C4-2B (cell line): ENCODE measurements around the gene TPPP.

Experiments used
- H3K27ac ChIP-seq: fragments of 450-650 bp; 2 replicates; pipeline ENCODE4 v1.5.1; 2017
- ZFX ChIP-seq: fragments of 450-650 bp; IDR thresholded peaks from 2 replicates; pipeline ENCODE4 v1.6.1; 2017
- TF ChIP-seq, protein P1 (sequence below): fragments of 450-650 bp; conservative IDR thresholded peaks from 2 replicates; pipeline ENCODE4 v1.5.1; 2017; ENCODE audit warnings: mild to moderate bottlenecking

TPPP gene

DNA sequence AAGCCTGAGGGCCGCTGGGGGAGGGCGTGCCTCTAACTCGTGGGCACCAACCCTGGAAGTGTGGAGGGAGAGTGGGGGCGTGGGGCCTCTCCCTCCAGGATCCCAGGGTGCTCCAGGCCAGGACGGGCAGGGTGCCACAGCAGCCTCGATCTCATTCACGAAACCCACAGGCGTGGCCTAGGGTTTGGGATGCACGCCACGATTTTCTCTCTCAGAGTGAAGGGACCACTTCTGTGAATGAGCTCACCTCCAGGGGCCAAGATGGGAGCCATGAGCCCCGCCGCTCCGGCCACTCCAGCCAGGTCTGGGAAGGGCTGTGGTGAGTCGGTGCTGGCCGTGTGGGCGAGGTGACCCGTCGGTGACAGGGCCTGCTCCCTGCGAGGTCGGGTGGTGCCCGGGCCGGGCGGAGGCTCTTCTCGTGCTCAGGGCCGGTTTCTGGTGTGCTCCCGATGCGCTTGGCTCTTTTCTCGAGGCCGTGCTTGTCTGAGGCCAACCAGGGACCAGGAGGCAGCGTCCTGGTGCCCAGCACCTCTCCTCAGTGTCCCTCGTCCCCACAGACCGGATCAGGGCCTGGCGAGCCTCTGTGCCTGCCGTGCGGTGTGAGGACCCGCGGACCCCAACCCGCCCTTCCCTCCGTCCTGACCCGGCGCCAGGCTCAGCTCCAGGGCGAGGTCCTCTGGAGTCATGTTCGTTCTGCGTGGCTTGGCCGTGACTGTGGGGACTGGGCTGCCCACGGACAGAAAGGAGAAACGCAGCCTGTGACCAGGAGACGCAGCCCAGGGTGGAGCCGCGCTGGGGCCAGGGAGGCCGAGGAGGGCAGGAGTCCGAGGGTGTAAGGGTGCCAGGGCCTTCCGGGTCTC lies 31.0 kb downstream of the TPPP start:
- H3K27ac ChIP-seq = no peak overlapping the region; the same call in 1 of the 2 replicates
- no peak for TF ChIP-seq ZFX
- TF ChIP-seq, protein P1, sequence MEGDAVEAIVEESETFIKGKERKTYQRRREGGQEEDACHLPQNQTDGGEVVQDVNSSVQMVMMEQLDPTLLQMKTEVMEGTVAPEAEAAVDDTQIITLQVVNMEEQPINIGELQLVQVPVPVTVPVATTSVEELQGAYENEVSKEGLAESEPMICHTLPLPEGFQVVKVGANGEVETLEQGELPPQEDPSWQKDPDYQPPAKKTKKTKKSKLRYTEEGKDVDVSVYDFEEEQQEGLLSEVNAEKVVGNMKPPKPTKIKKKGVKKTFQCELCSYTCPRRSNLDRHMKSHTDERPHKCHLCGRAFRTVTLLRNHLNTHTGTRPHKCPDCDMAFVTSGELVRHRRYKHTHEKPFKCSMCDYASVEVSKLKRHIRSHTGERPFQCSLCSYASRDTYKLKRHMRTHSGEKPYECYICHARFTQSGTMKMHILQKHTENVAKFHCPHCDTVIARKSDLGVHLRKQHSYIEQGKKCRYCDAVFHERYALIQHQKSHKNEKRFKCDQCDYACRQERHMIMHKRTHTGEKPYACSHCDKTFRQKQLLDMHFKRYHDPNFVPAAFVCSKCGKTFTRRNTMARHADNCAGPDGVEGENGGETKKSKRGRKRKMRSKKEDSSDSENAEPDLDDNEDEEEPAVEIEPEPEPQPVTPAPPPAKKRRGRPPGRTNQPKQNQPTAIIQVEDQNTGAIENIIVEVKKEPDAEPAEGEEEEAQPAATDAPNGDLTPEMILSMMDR = no peak

DNA sequence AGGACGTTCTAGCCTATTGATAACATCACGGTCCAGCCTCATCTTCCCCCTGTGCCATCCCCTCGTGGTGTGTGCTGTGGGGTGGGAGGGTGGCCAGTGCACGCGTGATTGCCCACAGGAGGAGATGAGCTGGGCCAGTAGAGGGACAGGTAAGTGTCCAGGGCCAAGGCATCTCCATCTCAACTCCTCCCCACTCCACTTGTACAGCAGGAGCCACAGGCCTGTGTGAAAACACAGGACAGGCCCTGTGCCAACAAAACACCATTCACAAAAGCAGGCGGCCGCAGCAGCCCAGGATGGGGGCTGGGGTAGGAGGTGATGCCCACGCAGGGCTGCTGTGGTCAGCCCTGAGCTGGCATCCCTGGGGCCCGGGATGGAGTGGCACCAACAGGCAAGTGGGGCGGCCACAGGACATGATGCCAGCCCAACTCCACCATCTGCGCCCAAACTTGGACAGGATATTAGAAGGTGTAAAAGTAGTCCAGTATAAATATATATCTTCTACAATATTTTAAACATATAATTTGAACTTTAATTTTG lies 32.6 kb downstream of the TPPP start:
- H3K27ac ChIP-seq = no peak overlapping the region
- TF ChIP-seq, protein P1 = no peak
- no peak for TF ChIP-seq ZFX

DNA sequence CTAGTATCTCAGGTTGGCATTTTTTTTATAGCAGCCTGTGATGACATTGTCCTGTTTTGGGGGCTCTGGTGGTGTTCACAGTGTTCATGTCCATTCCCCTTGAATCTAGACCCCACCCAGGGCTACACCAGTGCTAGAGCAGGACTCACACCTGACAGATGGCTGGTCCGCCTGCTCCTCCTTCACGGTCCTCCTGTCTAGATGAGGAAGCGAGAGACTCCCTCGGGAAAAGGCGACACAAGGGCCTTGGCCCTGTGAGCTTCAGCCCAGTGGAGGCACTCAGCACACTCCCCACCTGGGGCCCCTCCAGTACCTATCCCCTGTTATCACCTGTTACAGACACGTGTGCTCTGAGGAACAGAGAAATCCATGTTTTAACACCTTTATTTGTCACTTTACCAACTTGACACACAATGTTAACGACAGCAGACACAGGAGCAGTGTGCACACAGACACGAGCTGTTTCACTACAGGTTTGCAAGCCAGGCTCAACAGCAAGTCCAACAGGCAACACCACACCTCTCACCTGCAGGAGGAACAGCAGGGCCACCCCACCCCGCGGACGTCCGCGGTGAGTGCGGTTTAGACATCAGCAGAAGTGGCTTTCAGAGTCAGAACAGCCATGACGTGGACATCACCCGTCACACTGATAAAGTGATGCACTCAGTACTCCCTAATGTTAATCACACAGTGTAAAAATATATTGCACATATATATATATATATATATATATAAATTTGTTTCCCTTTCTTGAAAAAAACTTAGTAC lies 33.5 kb downstream of the TPPP start:
- no peak overlapping the region for H3K27ac ChIP-seq
- TF ChIP-seq, protein P1 = no peak
- no peak for TF ChIP-seq ZFX

DNA sequence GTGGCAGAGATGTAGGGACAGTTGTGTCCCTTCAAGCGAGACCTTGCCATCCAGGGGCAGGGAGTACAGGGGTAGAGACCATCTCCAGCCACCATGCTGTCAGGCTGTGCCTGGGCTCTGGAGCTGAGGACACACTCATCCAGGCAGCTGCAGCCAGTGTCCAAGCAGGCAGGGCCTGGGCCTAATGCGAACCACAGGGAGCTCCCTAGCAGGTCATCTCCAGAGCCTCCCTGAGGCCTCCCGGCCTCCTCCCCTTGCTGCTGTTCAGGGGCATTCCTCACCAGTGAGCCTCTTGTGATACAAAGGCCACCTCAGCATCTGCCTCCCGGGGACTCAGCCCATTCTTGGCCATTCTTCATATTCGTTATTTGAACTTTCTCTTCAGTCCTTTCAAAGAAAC lies 35.0 kb downstream of the TPPP start:
- no peak overlapping the region for H3K27ac ChIP-seq
- TF ChIP-seq ZFX = no peak
- TF ChIP-seq, protein P1 = no peak

DNA sequence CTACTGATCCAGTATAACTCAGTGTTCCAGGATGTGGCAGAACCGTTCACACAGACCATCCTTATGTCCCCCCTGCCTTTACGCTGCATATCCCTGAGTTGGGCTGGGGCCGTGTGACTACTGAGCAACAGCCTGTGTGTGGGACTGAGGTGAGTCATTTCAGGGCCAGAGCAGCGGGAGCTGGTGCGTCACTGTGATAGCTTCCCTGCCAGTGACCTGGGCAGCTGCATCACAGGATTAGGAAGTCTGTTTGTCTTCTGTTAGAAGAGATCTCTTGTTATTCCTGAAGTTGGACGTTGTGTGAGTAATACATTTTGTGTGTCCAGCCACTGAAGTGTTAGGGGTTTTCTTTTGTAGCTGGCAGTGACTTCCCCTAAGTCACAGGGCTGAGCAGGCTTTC lies 35.6 kb downstream of the TPPP start:
- TF ChIP-seq, protein P1 = no peak
- TF ChIP-seq ZFX = no peak
- no peak overlapping the region for H3K27ac ChIP-seq

DNA sequence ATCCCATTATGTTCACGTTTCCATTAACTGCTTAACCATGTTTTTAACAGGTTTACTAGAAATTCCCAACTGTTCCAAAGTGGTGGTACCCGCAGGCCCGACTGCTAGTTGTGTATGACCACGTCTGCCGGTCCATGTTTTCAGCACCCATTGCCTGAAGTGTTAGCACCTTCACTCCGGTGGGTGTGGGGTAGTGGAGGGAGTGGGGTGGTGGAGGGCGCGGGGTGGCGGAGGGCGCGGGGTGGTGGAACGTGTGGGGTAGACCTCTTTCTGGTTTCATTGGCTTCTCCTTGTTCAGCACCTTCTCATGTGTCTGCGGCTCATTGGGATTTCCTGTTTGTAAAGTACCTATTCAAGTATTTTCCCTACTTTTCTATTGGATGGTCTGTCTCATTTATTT lies 37.7 kb downstream of the TPPP start:
- no peak overlapping the region for H3K27ac ChIP-seq
- TF ChIP-seq, protein P1 = no peak
- TF ChIP-seq ZFX = no peak
